Hindlimb muscle (tissue), 1 donor: Measurements from ENCODE around the gene OPA3. TPM values are rescaled to one million over a fixed set of nuclear protein-coding genes. Genes with fewer than 3 reads are reported as not detected.

Source experiments
- polyA plus RNA-seq: library from polyadenylated mRNA; unstranded; fragments of 120-200 nt; gene quantifications from one replicate; pipeline ENCODE4 v1.2.1, GENCODE V29; 2013; ENCODE audit not compliant: insufficient read length

The OPA3 gene
- polyA plus RNA-seq, 1 donor = 7.0 TPM

Other genes starting within 250 kb of the OPA3 start
- gene KLC3, start 244.1 kb downstream of the OPA3 start, polyA plus RNA-seq = 0.41 TPM
- gene ERCC2, start 214.2 kb downstream of the OPA3 start, polyA plus RNA-seq = 15.4 TPM
- gene PPP1R13L, start 179.7 kb downstream of the OPA3 start, polyA plus RNA-seq = 5.8 TPM
- 8.5 TPM for gene POLR1G, start 178.2 kb downstream of the OPA3 start, polyA plus RNA-seq
- 85.9 TPM for gene ERCC1, start 160.9 kb downstream of the OPA3 start, polyA plus RNA-seq
- gene FOSB, start 116.8 kb downstream of the OPA3 start, polyA plus RNA-seq = 49.7 TPM
- gene RTN2, start 87.8 kb downstream of the OPA3 start, polyA plus RNA-seq = 165 TPM
- 1.4 TPM for gene PPM1N, start 86.4 kb downstream of the OPA3 start, polyA plus RNA-seq
- 54.4 TPM for gene VASP, start 77.3 kb downstream of the OPA3 start, polyA plus RNA-seq
- 4.9 TPM for gene GPR4, start 17.4 kb upstream of the OPA3 start, polyA plus RNA-seq
- 13.1 TPM for gene EML2, start 54.6 kb upstream of the OPA3 start, polyA plus RNA-seq
- 1.7 TPM for gene GIPR, start 83.4 kb upstream of the OPA3 start, polyA plus RNA-seq
- gene SNRPD2, start 107.2 kb upstream of the OPA3 start, polyA plus RNA-seq = 238 TPM
- gene QPCTL, start 107.9 kb upstream of the OPA3 start, polyA plus RNA-seq = 4.0 TPM
- 16.2 TPM for gene FBXO46, start 146.1 kb upstream of the OPA3 start, polyA plus RNA-seq
- gene MEIOSIN, start 148.6 kb upstream of the OPA3 start, polyA plus RNA-seq = not detected
- gene SIX5, start 184.4 kb upstream of the OPA3 start, polyA plus RNA-seq = 32.1 TPM
- gene DMPK, start 197.7 kb upstream of the OPA3 start, polyA plus RNA-seq = 399 TPM
- 57.6 TPM for gene DMWD, start 208.0 kb upstream of the OPA3 start, polyA plus RNA-seq
- gene RSPH6A, start 230.5 kb upstream of the OPA3 start, polyA plus RNA-seq = not detected